Epithelial cell of esophagus (primary cell): ENCODE measurements around the gene ITLN2.
"Not testable (repeated sequence)": the region's sequence is repeated elsewhere in the genome, so short reads cannot be mapped to it uniquely, and the experiment has no call there.

ENCODE experiments used
- DNase-seq: peaks from one replicate; pipeline ENCODE4 v3.0.0; 2010; ENCODE audit warnings: low read depth
- H3K4me3 ChIP-seq: 2 replicates; pipeline ENCODE4 v1.5.1; 2011; ENCODE audit warnings: mild to moderate bottlenecking, low read length, control low read depth
- TF ChIP-seq, protein P1 (sequence below): IDR thresholded peaks from 2 replicates; pipeline ENCODE4 v1.5.1; 2011; ENCODE audit warnings: low read depth, mild to moderate bottlenecking, low read length, control low read depth, inconsistent platforms; ENCODE audit not compliant: insufficient read depth; ENCODE audit errors: missing control alignments

The ITLN2 gene

DNA sequence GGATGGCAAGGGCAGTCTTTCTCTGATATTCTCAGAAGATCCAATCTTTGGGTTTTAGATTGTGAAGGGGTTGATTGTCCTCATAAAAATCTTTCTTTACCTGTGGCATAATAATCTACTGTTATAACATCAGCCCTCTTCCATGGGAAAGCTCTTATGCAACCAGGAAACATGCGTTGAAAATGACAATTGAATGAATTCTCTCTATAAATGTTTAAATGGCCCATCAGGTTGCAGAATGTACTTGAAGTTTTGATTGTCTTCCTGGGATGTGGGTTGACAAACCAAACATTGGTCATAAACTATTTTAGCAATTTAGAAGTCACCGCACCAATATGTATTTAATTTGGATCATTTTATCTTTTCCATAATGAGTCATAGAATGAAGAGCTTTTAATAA, 37.9 kb downstream of the ITLN2 start:
- TF ChIP-seq, protein P1, sequence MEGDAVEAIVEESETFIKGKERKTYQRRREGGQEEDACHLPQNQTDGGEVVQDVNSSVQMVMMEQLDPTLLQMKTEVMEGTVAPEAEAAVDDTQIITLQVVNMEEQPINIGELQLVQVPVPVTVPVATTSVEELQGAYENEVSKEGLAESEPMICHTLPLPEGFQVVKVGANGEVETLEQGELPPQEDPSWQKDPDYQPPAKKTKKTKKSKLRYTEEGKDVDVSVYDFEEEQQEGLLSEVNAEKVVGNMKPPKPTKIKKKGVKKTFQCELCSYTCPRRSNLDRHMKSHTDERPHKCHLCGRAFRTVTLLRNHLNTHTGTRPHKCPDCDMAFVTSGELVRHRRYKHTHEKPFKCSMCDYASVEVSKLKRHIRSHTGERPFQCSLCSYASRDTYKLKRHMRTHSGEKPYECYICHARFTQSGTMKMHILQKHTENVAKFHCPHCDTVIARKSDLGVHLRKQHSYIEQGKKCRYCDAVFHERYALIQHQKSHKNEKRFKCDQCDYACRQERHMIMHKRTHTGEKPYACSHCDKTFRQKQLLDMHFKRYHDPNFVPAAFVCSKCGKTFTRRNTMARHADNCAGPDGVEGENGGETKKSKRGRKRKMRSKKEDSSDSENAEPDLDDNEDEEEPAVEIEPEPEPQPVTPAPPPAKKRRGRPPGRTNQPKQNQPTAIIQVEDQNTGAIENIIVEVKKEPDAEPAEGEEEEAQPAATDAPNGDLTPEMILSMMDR: no peak
- no peak for DNase-seq
- H3K4me3 ChIP-seq: no peak overlapping the region

DNA sequence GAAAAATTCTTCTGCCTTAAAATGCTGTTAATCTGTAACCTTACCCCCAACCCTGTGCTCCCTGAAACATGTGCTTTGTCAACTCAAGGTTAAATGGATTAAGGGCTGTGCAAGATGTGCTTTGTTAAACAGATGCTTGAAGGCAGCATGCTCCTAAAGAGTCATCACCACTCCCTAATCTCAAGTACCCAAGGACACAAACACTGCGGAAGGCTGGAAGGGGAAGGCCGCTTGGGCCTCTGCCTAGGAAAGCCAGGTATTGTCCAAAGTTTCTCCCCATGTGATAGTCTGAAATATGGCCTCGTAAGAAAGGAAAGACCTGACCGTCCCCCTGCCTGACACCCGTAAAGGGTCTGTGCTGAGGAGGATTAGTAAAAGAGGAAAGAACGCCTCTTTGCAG, 41.4 kb downstream of the ITLN2 start:
- H3K4me3 ChIP-seq, DNase-seq: not testable (repeated sequence)

DNA sequence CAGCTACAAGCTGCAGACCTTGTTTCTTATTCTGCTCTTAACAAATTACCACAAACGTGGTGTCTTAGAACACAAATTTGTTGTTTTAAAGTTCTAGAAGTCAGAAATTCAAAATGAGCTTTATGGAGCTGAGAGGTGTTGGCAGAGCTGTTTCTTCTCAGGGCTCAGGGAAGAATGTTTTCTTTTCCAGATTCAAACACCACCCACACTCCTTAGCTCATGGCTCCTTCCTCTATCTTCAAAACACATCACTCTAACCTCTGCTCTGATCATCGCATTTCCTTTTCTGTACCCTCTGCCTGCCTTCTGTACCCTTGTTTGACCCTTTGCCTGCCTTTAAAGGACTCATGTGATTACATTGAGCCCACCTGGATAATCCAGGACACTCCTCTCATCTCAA, 42.7 kb downstream of the ITLN2 start:
- TF ChIP-seq, protein P1: no peak
- DNase-seq: no peak
- H3K4me3 ChIP-seq: no peak overlapping the region

DNA sequence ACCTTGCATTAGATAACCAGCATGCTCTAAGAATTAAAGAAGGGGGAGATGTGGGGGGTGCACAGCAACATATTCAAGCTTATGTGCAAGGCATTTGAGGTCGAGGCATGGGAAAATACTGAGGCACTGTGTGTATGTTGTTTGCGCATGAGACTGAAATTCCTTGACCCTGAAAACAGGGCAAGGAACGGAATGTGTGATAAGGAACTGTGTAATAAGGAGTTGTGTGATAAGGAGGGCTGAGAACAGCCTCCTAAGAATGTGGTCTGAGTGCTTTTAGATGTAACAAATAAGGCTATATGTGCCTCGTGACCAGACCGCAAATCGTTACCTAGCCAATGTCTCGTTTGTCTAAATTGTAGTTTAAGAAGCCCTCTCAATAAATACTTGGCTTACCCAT, 43.2 kb downstream of the ITLN2 start:
- DNase-seq: no peak
- TF ChIP-seq, protein P1: no peak
- H3K4me3 ChIP-seq: no peak overlapping the region

DNA sequence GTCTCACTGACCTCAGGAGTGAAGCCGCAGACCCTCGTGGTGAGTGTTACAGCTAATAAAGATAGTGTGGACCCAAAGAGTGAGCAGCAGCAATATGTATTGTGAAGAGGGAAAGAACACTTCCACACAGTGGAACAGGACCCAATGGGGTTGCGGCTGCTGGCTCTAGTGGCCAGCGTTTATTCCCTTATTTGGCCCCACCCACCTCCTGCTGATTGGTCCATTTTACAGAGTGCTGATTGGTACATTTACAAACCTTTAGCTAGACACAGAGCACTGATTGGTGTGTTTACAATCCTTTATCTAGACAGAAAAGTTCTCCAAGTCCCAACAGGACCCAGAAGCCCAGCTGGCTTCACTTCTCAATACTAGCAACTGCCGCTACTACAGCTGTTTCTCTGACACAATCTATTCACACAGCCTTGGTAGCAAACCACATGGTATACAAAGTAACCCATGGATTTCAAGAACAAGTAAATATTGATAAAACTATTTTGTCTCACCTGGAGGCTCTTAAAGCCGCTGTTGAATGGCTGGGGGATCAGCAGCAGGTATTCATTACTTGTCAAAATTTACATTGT, 44.3 kb downstream of the ITLN2 start:
- DNase-seq: no peak
- H3K4me3 ChIP-seq: no peak overlapping the region
- TF ChIP-seq, protein P1: no peak

DNA sequence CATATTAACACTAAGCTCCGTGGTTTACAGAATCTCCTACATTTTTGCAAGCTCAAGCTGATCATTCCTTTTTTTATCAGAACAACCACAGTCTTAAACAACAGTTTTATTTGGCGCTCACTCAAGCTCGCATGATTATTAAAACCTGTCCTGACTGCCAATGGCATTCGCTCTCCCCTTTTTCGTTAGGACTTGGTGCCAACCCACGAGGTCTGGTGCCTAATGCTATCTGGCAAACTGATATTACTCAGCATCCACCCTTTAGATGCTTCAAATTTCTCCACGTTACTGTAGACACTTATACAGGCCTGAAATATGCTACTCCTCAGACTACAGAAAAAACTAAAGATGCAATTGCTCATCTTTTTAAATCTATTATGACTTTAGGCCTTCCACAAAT, 46.6 kb downstream of the ITLN2 start:
- TF ChIP-seq, protein P1: no peak
- H3K4me3 ChIP-seq: no peak overlapping the region
- DNase-seq: no peak

DNA sequence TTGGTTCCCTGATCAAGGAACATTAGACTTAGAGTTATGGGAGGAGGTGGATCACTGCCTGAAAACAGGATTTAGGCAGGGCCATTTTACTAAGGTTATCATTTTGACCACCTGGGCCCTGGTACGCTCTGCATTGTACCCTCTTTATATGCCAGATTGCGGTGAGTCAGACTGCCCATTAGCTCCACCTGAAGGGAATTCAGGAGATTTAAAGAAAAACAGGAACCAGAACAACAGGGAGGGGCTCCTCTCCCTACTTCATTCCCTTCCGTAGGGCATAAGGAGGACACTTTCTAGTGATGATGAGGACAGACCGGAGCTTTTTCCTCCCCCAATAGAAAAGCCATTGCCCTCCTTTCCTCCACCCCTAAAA, 49.0 kb downstream of the ITLN2 start:
- TF ChIP-seq, protein P1: no peak
- H3K4me3 ChIP-seq: no peak overlapping the region

More for the DNA sequence above, 49.0 kb downstream of the ITLN2 start:
- no peak for DNase-seq
